Skeletal muscle cell (primary cell): ENCODE data around the gene RABGAP1.

ENCODE experiments used
- DNase-seq: peaks from one replicate; pipeline ENCODE4 v3.0.0-alpha.2; 2010; ENCODE audit warnings: low read depth
- H3K4me3 ChIP-seq: 2 replicates; pipeline ENCODE4 v1.5.1; 2011; ENCODE audit warnings: low read depth, mild to moderate bottlenecking, control low read depth, low read length, moderate library complexity

RABGAP1 gene

GRCh38 chr9:123097430-123098095 is 156.7 kb downstream of the RABGAP1 start:
- H3K4me3 ChIP-seq, result no peak overlapping the region
- DNase-seq, result no peak

GRCh38 chr9:123098096-123098459 is 157.3 kb downstream of the RABGAP1 start:
- DNase-seq, result no peak
- no peak overlapping the region for H3K4me3 ChIP-seq

GRCh38 chr9:123099042-123099441 is 158.2 kb downstream of the RABGAP1 start:
- no peak for DNase-seq
- H3K4me3 ChIP-seq, result no peak overlapping the region

- no peak for DNase-seq
- H3K4me3 ChIP-seq, result no peak overlapping the region
These were observed 158.7 kb downstream of the RABGAP1 start for GRCh38 chr9:123099548-123099947.

GRCh38 chr9:123102375-123103113 is 161.7 kb downstream of the RABGAP1 start:
- no peak for DNase-seq
- no peak overlapping the region for H3K4me3 ChIP-seq

- H3K4me3 ChIP-seq, result no peak overlapping the region
- no peak for DNase-seq
These were observed 164.0 kb downstream of the RABGAP1 start for GRCh38 chr9:123104807-123105206.

- no peak for DNase-seq
- no peak overlapping the region for H3K4me3 ChIP-seq
These were observed 164.7 kb downstream of the RABGAP1 start for GRCh38 chr9:123105490-123105889.

GRCh38 chr9:123107639-123108285 is 166.9 kb downstream of the RABGAP1 start:
- H3K4me3 ChIP-seq, result no peak overlapping the region
- DNase-seq, result no peak

GRCh38 chr9:123108976-123109375 is 168.2 kb downstream of the RABGAP1 start:
- no peak for DNase-seq

GRCh38 chr9:123109540-123110279 is 168.9 kb downstream of the RABGAP1 start:
- no peak overlapping the region for H3K4me3 ChIP-seq
- DNase-seq, result no peak

More at GRCh38 chr9:123108976-123109375, 168.2 kb downstream of the RABGAP1 start:
- no peak overlapping the region for H3K4me3 ChIP-seq

- H3K4me3 ChIP-seq, result no peak overlapping the region
These were observed 170.7 kb downstream of the RABGAP1 start for GRCh38 chr9:123111427-123112014.

GRCh38 chr9:123112015-123112975 is 171.5 kb downstream of the RABGAP1 start:
- H3K4me3 ChIP-seq, result no peak overlapping the region
- no peak for DNase-seq

More at GRCh38 chr9:123111427-123112014, 170.7 kb downstream of the RABGAP1 start:
- DNase-seq, result no peak

GRCh38 chr9:123113185-123113584 is 172.4 kb downstream of the RABGAP1 start:
- no peak overlapping the region for H3K4me3 ChIP-seq
- no peak for DNase-seq

- H3K4me3 ChIP-seq, result no peak overlapping the region
- no peak for DNase-seq
These were observed 174.5 kb downstream of the RABGAP1 start for GRCh38 chr9:123115146-123115913.

- H3K4me3 ChIP-seq, result no peak overlapping the region
- no peak for DNase-seq
These were observed 175.2 kb downstream of the RABGAP1 start for GRCh38 chr9:123116036-123116435.

GRCh38 chr9:123119566-123119965 is 178.7 kb downstream of the RABGAP1 start:
- no peak overlapping the region for H3K4me3 ChIP-seq

GRCh38 chr9:123120131-123120530 is 179.3 kb downstream of the RABGAP1 start:
- no peak overlapping the region for H3K4me3 ChIP-seq
- no peak for DNase-seq

More at GRCh38 chr9:123119566-123119965, 178.7 kb downstream of the RABGAP1 start:
- DNase-seq, result no peak

- H3K4me3 ChIP-seq, result no peak overlapping the region
- no peak for DNase-seq
These were observed 180.1 kb downstream of the RABGAP1 start for GRCh38 chr9:123120953-123121352.
